Osteoblast (primary cell): Measurements from ENCODE around the gene MAP2K3. TPM values are rescaled to one million over a fixed set of nuclear protein-coding genes. Genes with fewer than 3 reads are reported as not detected.
A peak's percentile ranks its signal among the peaks of the same experiment; 100 is the strongest.

Experiments used
- DNase-seq: peaks from one replicate; pipeline ENCODE4 v3.0.0; 2011; ENCODE audit warnings: low spot score, mixed read lengths; ENCODE audit not compliant: insufficient read length; ENCODE audit errors: missing footprints
- H2AFZ ChIP-seq: 2 replicates; pipeline ENCODE4 v1.6.0; 2011; ENCODE audit warnings: mild to moderate bottlenecking, low read length
- H3K27ac ChIP-seq: 2 replicates; pipeline ENCODE4 v1.5.1; 2011; ENCODE audit warnings: mild to moderate bottlenecking, low read depth, low read length, moderate library complexity
- H3K27me3 ChIP-seq: 2 replicates; pipeline ENCODE4 v1.6.0; 2012; ENCODE audit warnings: mild to moderate bottlenecking, control low read depth, inconsistent platforms, low read length, moderate library complexity; ENCODE audit not compliant: insufficient read depth
- H3K36me3 ChIP-seq: 2 replicates; pipeline ENCODE4 v1.5.1; 2011; ENCODE audit warnings: mild to moderate bottlenecking, low read length, control low read depth, moderate library complexity; ENCODE audit not compliant: insufficient read depth
- H3K4me1 ChIP-seq: 2 replicates; pipeline ENCODE4 v1.5.1; 2011; ENCODE audit warnings: mild to moderate bottlenecking, low read length, control low read depth, moderate library complexity; ENCODE audit not compliant: insufficient read depth
- H3K4me2 ChIP-seq: 2 replicates; pipeline ENCODE4 v1.6.0; 2011; ENCODE audit warnings: mild to moderate bottlenecking, low read length; ENCODE audit not compliant: insufficient read depth
- H3K4me3 ChIP-seq: fragments of 200-600 bp; sonication (generic); 3 replicates; pipeline ENCODE4 v1.5.1; 2012; ENCODE audit warnings: mild to moderate bottlenecking, low read length, inconsistent platforms; ENCODE audit not compliant: insufficient read depth
- H3K79me2 ChIP-seq: 2 replicates; pipeline ENCODE4 v1.6.0; 2012; ENCODE audit warnings: mild to moderate bottlenecking, low read length, control low read depth, inconsistent platforms; ENCODE audit not compliant: insufficient read depth
- H3K9me3 ChIP-seq: 2 replicates; pipeline ENCODE4 v1.5.1; 2011; ENCODE audit warnings: low read depth, low read length, control low read depth
- H4K20me1 ChIP-seq: 2 replicates; pipeline ENCODE4 v1.6.0; 2012; ENCODE audit warnings: mild to moderate bottlenecking, low read length, control low read depth; ENCODE audit not compliant: insufficient read depth
- CTCF ChIP-seq: IDR thresholded peaks from 2 replicates; pipeline ENCODE4 v1.5.1; 2011; ENCODE audit warnings: mild to moderate bottlenecking, low read depth, low read length, moderate library complexity; ENCODE audit errors: extremely low read depth
- total RNA-seq: library from RNA; depleted of rRNA; stranded (reverse); fragments of >200 nt; gene quantifications from 2 replicates; pipeline ENCODE4 v1.2.3, GENCODE V29; 2012

Gene MAP2K3
- total RNA-seq, 1 donor, result 27.5 TPM

- no peak overlapping the region for H3K4me2 ChIP-seq
- peaks cover 34% of the 10 kb centered on the region for H3K36me3 ChIP-seq
- no peak for TF ChIP-seq CTCF
- no peaks in the 10 kb centered on the region for H3K27me3 ChIP-seq
- H3K9me3 ChIP-seq, result no peaks in the 10 kb centered on the region
- H3K4me1 ChIP-seq, result peaks cover 17% of the 10 kb centered on the region
- DNase-seq, result peak; percentile 47
- H2AFZ ChIP-seq, result no peak overlapping the region
- no peak overlapping the region for H3K27ac ChIP-seq
- no peak overlapping the region for H3K4me3 ChIP-seq
- H4K20me1 ChIP-seq, result peaks cover 94% of the 10 kb centered on the region
- H3K79me2 ChIP-seq, result peaks cover 100% of the 10 kb centered on the region
Measured at GRCh38 chr17:21293831-21294210, 9.3 kb downstream of the MAP2K3 start.

- Histone ChIP-seq H3K27me3 (no peaks in the 10 kb centered on the region), H3K36me3 (peaks cover 41% of the 10 kb centered on the region), H3K27ac (peak overlapping the region; percentile 42), H2AFZ (no peak overlapping the region), H3K4me2 (no peak overlapping the region), H3K79me2 (peaks cover 100% of the 10 kb centered on the region), H3K4me1 (peaks cover 11% of the 10 kb centered on the region), H3K4me3 (no peak overlapping the region), H4K20me1 (peaks cover 91% of the 10 kb centered on the region), H3K9me3 (no peaks in the 10 kb centered on the region)
- no peak for TF ChIP-seq CTCF
- peak; percentile 62 for DNase-seq
Measured at GRCh38 chr17:21294321-21295035, 10.0 kb downstream of the MAP2K3 start.

GRCh38 chr17:21295036-21295952, 10.8 kb downstream of the MAP2K3 start:
- Histone ChIP-seq H3K36me3 (peaks cover 48% of the 10 kb centered on the region), H2AFZ (no peak overlapping the region), H3K27ac (peak overlapping the region; percentile 42), H3K4me2 (no peak overlapping the region), H3K4me1 (peaks cover 5% of the 10 kb centered on the region), H3K27me3 (no peaks in the 10 kb centered on the region), H3K79me2 (peaks cover 99% of the 10 kb centered on the region), H3K4me3 (no peak overlapping the region), H3K9me3 (no peaks in the 10 kb centered on the region), H4K20me1 (peaks cover 89% of the 10 kb centered on the region)
- no peak for TF ChIP-seq CTCF
- DNase-seq, result peak; percentile 87
